WTC11 (cell line): Measurements from ENCODE around the gene AHNAK. TPM values are rescaled to one million over a fixed set of nuclear protein-coding genes. Genes with fewer than 3 reads are reported as not detected.

Experiments
- ATAC-seq: fragments of 200-7000 bp; cut with Tn5 transposase; 2 replicates; pipeline ENCODE4 v1.10.0; 2021; ENCODE audit warnings: mild to moderate bottlenecking, moderate library complexity
- CTCF ChIA-PET: fragments of 300-600 bp; sonication (Branson Sonifier 250); formaldehyde crosslinking; loops from one replicate; lab custom pipeline; 2021; ENCODE audit warnings: antibody characterized with exemption; lab: Charles Lee
- POLR2A ChIA-PET: fragments of 350-600 bp; sonication (Branson Sonifier 250); formaldehyde crosslinking; loops from one replicate; lab custom pipeline; 2021; ENCODE audit warnings: antibody characterized with exemption; lab: Charles Lee
- DNase-seq: peaks from one replicate; pipeline ENCODE4 v3.0.0; 2021; ENCODE audit warnings: low spot score
- H3K27ac Mint-ChIP-seq: 2 replicates; pipeline ENCODE4 v1.8.0; 2021; ENCODE audit warnings: mixed read lengths
- H3K27me3 Mint-ChIP-seq: 2 replicates; pipeline ENCODE4 v1.8.0; 2021; ENCODE audit warnings: low read depth, mild to moderate bottlenecking, moderate library complexity, mixed read lengths
- H3K36me3 Mint-ChIP-seq: 2 replicates; pipeline ENCODE4 v1.8.0; 2021; ENCODE audit warnings: mixed read lengths
- H3K4me1 Mint-ChIP-seq: 2 replicates; pipeline ENCODE4 v1.8.0; 2022; ENCODE audit warnings: mixed read lengths
- H3K4me3 Mint-ChIP-seq: 2 replicates; pipeline ENCODE4 v1.8.0; 2021; ENCODE audit warnings: mild to moderate bottlenecking, moderate library complexity, mixed read lengths
- H3K9me3 Mint-ChIP-seq: 2 replicates; pipeline ENCODE4 v1.8.0; 2021; ENCODE audit warnings: mixed read lengths
- ATF1 ChIP-seq: sonication (generic); formaldehyde crosslinking; IDR thresholded peaks from 2 replicates; pipeline ENCODE4 v1.8.1; 2023; ENCODE audit warnings: mild to moderate bottlenecking, moderate library complexity, missing genetic modification reagents
- CBFB ChIP-seq: sonication (generic); formaldehyde crosslinking; IDR thresholded peaks from 2 replicates; pipeline ENCODE4 v1.8.1; 2022; ENCODE audit warnings: mild to moderate bottlenecking, low read depth, missing genetic modification reagents
- CREM ChIP-seq: sonication (generic); formaldehyde crosslinking; IDR thresholded peaks from 2 replicates; pipeline ENCODE4 v1.8.1; 2022; ENCODE audit warnings: mild to moderate bottlenecking, missing genetic modification reagents, moderate library complexity
- ELF4 ChIP-seq: sonication (generic); formaldehyde crosslinking; IDR thresholded peaks from 2 replicates; pipeline ENCODE4 v1.8.1; 2022; ENCODE audit warnings: low read depth, mild to moderate bottlenecking, moderate library complexity, missing genetic modification reagents
- EMX1 ChIP-seq: fragments of 250-450 bp; sonication (Bioruptor Pico); IDR thresholded peaks from 2 replicates; pipeline ENCODE4 v1.8.0; 2021; ENCODE audit warnings: mild to moderate bottlenecking
- ESRRA ChIP-seq: sonication (generic); formaldehyde crosslinking; IDR thresholded peaks from 2 replicates; pipeline ENCODE4 v1.8.1; 2022; ENCODE audit warnings: mild to moderate bottlenecking, missing genetic modification reagents, borderline replicate concordance
- GRHL2 ChIP-seq: fragments of 250-450 bp; sonication (Bioruptor Pico); IDR thresholded peaks from 2 replicates; pipeline ENCODE4 v1.8.0; 2022; ENCODE audit warnings: mild to moderate bottlenecking, moderate library complexity; ENCODE audit not compliant: insufficient replicate concordance, severe bottlenecking
- GTF2I ChIP-seq: fragments of 250-450 bp; sonication (Bioruptor Pico); conservative IDR thresholded peaks from 2 replicates; pipeline ENCODE4 v1.4.0; 2021; ENCODE audit warnings: mild to moderate bottlenecking
- JAZF1 ChIP-seq: fragments of 250-450 bp; sonication (Bioruptor Pico); IDR thresholded peaks from 2 replicates; pipeline ENCODE4 v1.9.0; 2021; ENCODE audit warnings: moderate library complexity, mild to moderate bottlenecking, inconsistent platforms
- NR2C2 ChIP-seq: sonication (generic); formaldehyde crosslinking; IDR thresholded peaks from 2 replicates; pipeline ENCODE4 v1.8.0; 2022; ENCODE audit warnings: mild to moderate bottlenecking, missing genetic modification reagents
- OVOL2 ChIP-seq: fragments of 250-450 bp; sonication (Bioruptor Pico); IDR thresholded peaks from 2 replicates; pipeline ENCODE4 v1.9.0; 2021; ENCODE audit warnings: mild to moderate bottlenecking, borderline replicate concordance
- PRRX2 ChIP-seq: fragments of 250-450 bp; sonication (Bioruptor Pico); IDR thresholded peaks from 2 replicates; pipeline ENCODE4 v1.8.0; 2021; ENCODE audit warnings: mild to moderate bottlenecking
- RORB ChIP-seq: fragments of 250-450 bp; sonication (Bioruptor Pico); IDR thresholded peaks from 2 replicates; pipeline ENCODE4 v1.9.0; 2021; ENCODE audit warnings: mild to moderate bottlenecking
- SMAD3 ChIP-seq: sonication (generic); formaldehyde crosslinking; IDR thresholded peaks from 2 replicates; pipeline ENCODE4 v1.8.0; 2022; ENCODE audit warnings: missing genetic modification reagents, mild to moderate bottlenecking, borderline replicate concordance
- TEAD1 ChIP-seq: sonication (generic); formaldehyde crosslinking; IDR thresholded peaks from 2 replicates; pipeline ENCODE4 v1.8.0; 2022; ENCODE audit warnings: mild to moderate bottlenecking, missing genetic modification reagents
- TP53 ChIP-seq: sonication (generic); formaldehyde crosslinking; IDR thresholded peaks from 2 replicates; pipeline ENCODE4 v1.8.1; 2023; ENCODE audit warnings: mild to moderate bottlenecking, missing genetic modification reagents
- ZBTB21 ChIP-seq: sonication (generic); formaldehyde crosslinking; IDR thresholded peaks from 2 replicates; pipeline ENCODE4 v1.8.1; 2023; ENCODE audit warnings: mild to moderate bottlenecking, missing genetic modification reagents, borderline replicate concordance
- ZNF317 ChIP-seq: sonication (generic); formaldehyde crosslinking; IDR thresholded peaks from 2 replicates; pipeline ENCODE4 v1.8.1; 2023; ENCODE audit warnings: low read depth, mild to moderate bottlenecking, moderate library complexity, missing genetic modification reagents, borderline replicate concordance
- ZNF423 ChIP-seq: fragments of 250-450 bp; sonication (Bioruptor Pico); IDR thresholded peaks from 2 replicates; pipeline ENCODE4 v2.1.2; 2022; ENCODE audit warnings: mild to moderate bottlenecking, moderate library complexity
- ZNF671 ChIP-seq: fragments of 250-450 bp; sonication (Bioruptor Pico); IDR thresholded peaks from 2 replicates; pipeline ENCODE4 v1.8.0; 2021; ENCODE audit warnings: mild to moderate bottlenecking
- total RNA-seq: library from RNA; stranded (reverse); gene quantifications from 3 replicates; pipeline ENCODE4 v1.2.3, GENCODE V29; 2021
- TF ChIP-seq, protein P1 (sequence below): sonication (generic); formaldehyde crosslinking; IDR thresholded peaks from 2 replicates; pipeline ENCODE4 v1.8.0; 2022; ENCODE audit warnings: mild to moderate bottlenecking, missing genetic modification reagents
- TF ChIP-seq, protein P2 (sequence below): sonication (generic); formaldehyde crosslinking; conservative IDR thresholded peaks from 2 replicates; pipeline ENCODE4 v1.8.1; 2022; ENCODE audit warnings: mild to moderate bottlenecking, missing genetic modification reagents
- TF ChIP-seq, protein P3 (sequence below): fragments of 250-450 bp; sonication (Bioruptor Pico); IDR thresholded peaks from 2 replicates; pipeline ENCODE4 v1.9.0; 2021; ENCODE audit warnings: moderate library complexity, mild to moderate bottlenecking, inconsistent platforms, borderline replicate concordance
- TF ChIP-seq, protein P4 (sequence below): sonication (generic); formaldehyde crosslinking; IDR thresholded peaks from 2 replicates; pipeline ENCODE4 v1.8.0; 2022; ENCODE audit warnings: mild to moderate bottlenecking, missing genetic modification reagents
- TF ChIP-seq, protein P5 (sequence below): sonication (generic); formaldehyde crosslinking; IDR thresholded peaks from 2 replicates; pipeline ENCODE4 v1.8.1; 2022; ENCODE audit warnings: low read depth, mild to moderate bottlenecking, moderate library complexity, missing genetic modification reagents, borderline replicate concordance
- TF ChIP-seq, protein P6 (sequence below): sonication (generic); formaldehyde crosslinking; IDR thresholded peaks from 2 replicates; pipeline ENCODE4 v1.8.1; 2023; ENCODE audit warnings: mild to moderate bottlenecking, moderate library complexity, missing genetic modification reagents

Gene AHNAK
- total RNA-seq, 1 experiment from 2014 or later = 21.0 TPM

DNA sequence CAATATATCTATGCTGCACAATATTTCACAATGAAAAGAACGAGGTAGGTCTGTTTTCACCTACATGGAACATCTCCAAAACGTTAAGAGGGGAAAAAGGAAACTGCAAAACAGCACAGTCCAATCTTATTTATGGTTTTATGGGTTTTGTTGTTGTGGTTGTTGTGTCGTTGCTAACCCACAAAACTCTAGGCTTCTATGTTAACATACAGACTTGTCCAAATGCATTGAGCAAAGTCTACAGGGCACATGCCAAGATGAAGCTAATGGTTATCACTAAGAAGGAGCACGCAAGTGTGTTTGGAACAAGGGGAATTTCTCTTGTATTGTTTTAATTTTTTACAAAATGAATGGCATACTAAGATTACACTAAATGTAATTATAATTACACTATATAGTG is 48.6 kb downstream of the AHNAK start (continued):
- TF ChIP-seq, protein P1, sequence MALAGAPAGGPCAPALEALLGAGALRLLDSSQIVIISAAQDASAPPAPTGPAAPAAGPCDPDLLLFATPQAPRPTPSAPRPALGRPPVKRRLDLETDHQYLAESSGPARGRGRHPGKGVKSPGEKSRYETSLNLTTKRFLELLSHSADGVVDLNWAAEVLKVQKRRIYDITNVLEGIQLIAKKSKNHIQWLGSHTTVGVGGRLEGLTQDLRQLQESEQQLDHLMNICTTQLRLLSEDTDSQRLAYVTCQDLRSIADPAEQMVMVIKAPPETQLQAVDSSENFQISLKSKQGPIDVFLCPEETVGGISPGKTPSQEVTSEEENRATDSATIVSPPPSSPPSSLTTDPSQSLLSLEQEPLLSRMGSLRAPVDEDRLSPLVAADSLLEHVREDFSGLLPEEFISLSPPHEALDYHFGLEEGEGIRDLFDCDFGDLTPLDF (CRISPR knock-in tag) = no peak
- TF ChIP-seq NR2C2 (CRISPR knock-in tag) = no peak
- TF ChIP-seq TEAD1 (CRISPR knock-in tag) = no peak
- TF ChIP-seq ZNF317 = no peak
- TF ChIP-seq CREM (CRISPR knock-in tag) = no peak
- TF ChIP-seq, protein P2, sequence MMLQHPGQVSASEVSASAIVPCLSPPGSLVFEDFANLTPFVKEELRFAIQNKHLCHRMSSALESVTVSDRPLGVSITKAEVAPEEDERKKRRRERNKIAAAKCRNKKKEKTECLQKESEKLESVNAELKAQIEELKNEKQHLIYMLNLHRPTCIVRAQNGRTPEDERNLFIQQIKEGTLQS (CRISPR knock-in tag) = no peak
- TF ChIP-seq JAZF1 (CRISPR knock-in tag) = no peak
- TF ChIP-seq, protein P3, sequence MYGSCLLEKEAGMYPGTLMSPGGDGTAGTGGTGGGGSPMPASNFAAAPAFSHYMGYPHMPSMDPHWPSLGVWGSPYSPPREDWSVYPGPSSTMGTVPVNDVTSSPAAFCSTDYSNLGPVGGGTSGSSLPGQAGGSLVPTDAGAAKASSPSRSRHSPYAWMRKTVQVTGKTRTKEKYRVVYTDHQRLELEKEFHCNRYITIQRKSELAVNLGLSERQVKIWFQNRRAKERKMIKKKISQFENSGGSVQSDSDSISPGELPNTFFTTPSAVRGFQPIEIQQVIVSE (CRISPR knock-in tag) = no peak
- TF ChIP-seq, protein P4, sequence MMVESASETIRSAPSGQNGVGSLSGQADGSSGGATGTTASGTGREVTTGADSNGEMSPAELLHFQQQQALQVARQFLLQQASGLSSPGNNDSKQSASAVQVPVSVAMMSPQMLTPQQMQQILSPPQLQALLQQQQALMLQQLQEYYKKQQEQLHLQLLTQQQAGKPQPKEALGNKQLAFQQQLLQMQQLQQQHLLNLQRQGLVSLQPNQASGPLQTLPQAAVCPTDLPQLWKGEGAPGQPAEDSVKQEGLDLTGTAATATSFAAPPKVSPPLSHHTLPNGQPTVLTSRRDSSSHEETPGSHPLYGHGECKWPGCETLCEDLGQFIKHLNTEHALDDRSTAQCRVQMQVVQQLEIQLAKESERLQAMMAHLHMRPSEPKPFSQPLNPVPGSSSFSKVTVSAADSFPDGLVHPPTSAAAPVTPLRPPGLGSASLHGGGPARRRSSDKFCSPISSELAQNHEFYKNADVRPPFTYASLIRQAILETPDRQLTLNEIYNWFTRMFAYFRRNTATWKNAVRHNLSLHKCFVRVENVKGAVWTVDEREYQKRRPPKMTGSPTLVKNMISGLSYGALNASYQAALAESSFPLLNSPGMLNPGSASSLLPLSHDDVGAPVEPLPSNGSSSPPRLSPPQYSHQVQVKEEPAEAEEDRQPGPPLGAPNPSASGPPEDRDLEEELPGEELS (CRISPR knock-in tag) = no peak
- no peak for TF ChIP-seq OVOL2 (CRISPR knock-in tag)

DNA sequence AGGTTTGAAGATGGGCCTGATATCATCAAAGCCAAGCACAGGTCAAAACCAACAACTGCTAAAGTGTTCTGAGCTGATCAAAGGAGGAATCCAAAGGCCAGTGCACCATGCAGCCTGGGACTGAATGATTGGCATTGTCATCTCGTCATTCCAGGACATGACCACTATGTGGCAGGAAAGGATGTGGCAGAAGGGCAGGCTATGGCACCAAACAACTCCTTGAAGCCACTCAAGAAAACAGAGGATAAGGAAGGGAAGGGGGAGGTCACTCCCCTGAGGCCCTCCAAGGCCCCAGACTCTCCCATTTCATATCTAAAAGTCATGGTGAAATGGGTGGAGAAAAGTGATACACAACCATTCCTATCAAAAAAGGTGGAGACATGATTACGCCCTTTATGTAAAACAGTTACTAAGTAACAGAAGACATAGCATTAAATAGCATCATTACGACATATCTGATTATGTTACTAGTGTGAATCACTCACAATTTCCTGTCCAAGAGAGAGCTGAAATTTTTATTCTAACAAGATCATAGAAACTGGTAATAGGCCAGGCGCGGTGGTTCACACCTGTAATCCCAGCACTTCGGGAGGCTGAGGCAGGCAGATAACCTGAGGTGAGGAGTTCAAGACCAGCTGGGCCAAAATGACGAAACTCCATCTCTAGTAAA is 49.3 kb downstream of the AHNAK start:
- Mint-ChIP-seq H3K27me3 (peaks cover 10% of the 10 kb centered on the region), H3K4me1 (peaks cover 25% of the 10 kb centered on the region), H3K4me3 (no peak overlapping the region), H3K27ac (peak overlapping the region; percentile 19; the same call in 1 of the 2 replicates), H3K9me3 (no peaks in the 10 kb centered on the region), H3K36me3 (no peaks in the 10 kb centered on the region)
- peak; percentile 43 for DNase-seq
- no peak for TF ChIP-seq RORB (CRISPR knock-in tag)
- TF ChIP-seq ELF4 = no peak
- no peak for TF ChIP-seq ZBTB21
- TF ChIP-seq TEAD1 (CRISPR knock-in tag) = no peak
- TF ChIP-seq, protein P5, sequence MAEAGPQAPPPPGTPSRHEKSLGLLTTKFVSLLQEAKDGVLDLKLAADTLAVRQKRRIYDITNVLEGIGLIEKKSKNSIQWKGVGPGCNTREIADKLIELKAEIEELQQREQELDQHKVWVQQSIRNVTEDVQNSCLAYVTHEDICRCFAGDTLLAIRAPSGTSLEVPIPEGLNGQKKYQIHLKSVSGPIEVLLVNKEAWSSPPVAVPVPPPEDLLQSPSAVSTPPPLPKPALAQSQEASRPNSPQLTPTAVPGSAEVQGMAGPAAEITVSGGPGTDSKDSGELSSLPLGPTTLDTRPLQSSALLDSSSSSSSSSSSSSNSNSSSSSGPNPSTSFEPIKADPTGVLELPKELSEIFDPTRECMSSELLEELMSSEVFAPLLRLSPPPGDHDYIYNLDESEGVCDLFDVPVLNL (CRISPR knock-in tag) = no peak
- TF ChIP-seq, protein P2 (CRISPR knock-in tag) = no peak
- TF ChIP-seq CBFB (CRISPR knock-in tag) = no peak
- TF ChIP-seq ATF1 (CRISPR knock-in tag) = no peak
- no peak for TF ChIP-seq ESRRA
- TF ChIP-seq EMX1 (CRISPR knock-in tag) = no peak
- TF ChIP-seq ZNF423 (CRISPR knock-in tag) = no peak
- no peak for TF ChIP-seq ZNF671 (CRISPR knock-in tag)
- TF ChIP-seq TP53 (CRISPR knock-in tag) = no peak
- TF ChIP-seq, protein P6, sequence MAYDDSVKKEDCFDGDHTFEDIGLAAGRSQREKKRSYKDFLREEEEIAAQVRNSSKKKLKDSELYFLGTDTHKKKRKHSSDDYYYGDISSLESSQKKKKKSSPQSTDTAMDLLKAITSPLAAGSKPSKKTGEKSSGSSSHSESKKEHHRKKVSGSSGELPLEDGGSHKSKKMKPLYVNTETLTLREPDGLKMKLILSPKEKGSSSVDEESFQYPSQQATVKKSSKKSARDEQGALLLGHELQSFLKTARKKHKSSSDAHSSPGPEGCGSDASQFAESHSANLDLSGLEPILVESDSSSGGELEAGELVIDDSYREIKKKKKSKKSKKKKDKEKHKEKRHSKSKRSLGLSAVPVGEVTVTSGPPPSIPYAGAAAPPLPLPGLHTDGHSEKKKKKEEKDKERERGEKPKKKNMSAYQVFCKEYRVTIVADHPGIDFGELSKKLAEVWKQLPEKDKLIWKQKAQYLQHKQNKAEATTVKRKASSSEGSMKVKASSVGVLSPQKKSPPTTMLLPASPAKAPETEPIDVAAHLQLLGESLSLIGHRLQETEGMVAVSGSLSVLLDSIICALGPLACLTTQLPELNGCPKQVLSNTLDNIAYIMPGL (CRISPR knock-in tag) = no peak
- no peak for TF ChIP-seq SMAD3 (CRISPR knock-in tag)
- no peak for TF ChIP-seq PRRX2
- TF ChIP-seq GRHL2 (CRISPR knock-in tag) = no peak
- TF ChIP-seq GTF2I (CRISPR knock-in tag) = no peak
- CTCF ChIA-PET = interaction anchor here (0.5 to 5.6 kb wide), 16 partner anchors 8 to 124 kb away, joined by 3 to 122 read pairs (median 4); partner anchors contain the start of genes AHNAK and TUT1
- POLR2A ChIA-PET = no interaction called here
- ATAC-seq = peak; percentile 75
